Neural progenitor cell (in vitro differentiated cells): ENCODE data around the gene ZC3H12A. TPM values are rescaled to one million over a fixed set of nuclear protein-coding genes. Genes with fewer than 3 reads are reported as not detected.
A peak's percentile ranks its signal among the peaks of the same experiment; 100 is the strongest.

Experiments
- DNase-seq: peaks from one replicate; pipeline ENCODE4 v3.0.0-alpha.2; 2016; ENCODE audit warnings: low spot score
- H2AFZ ChIP-seq: fragments of 200-600 bp; sonication (generic); replicated peaks from 2 replicates; pipeline ENCODE4 v1.6.1; 2016; ENCODE audit warnings: antibody characterized with exemption
- H3F3A ChIP-seq: fragments of 200-600 bp; sonication (generic); 2 replicates; pipeline ENCODE4 v1.6.1; 2016; ENCODE audit warnings: antibody characterized with exemption, low read depth
- H3K27ac ChIP-seq: fragments of 200-600 bp; sonication (generic); 2 replicates; pipeline ENCODE4 v1.5.1; 2016; ENCODE audit warnings: mild to moderate bottlenecking
- H3K27me3 ChIP-seq: fragments of 200-600 bp; sonication (generic); 2 replicates; pipeline ENCODE4 v1.6.1; 2016; ENCODE audit warnings: mild to moderate bottlenecking, moderate library complexity
- H3K36me3 ChIP-seq: fragments of 200-600 bp; sonication (generic); 2 replicates; pipeline ENCODE4 v1.5.1; 2016
- H3K4me1 ChIP-seq: fragments of 200-600 bp; sonication (generic); 2 replicates; pipeline ENCODE4 v1.6.1; 2016; ENCODE audit warnings: mixed run types
- H3K4me2 ChIP-seq: fragments of 200-600 bp; sonication (generic); 2 replicates; pipeline ENCODE4 v1.6.1; 2016
- H3K4me3 ChIP-seq: fragments of 200-600 bp; sonication (generic); 2 replicates; pipeline ENCODE4 v1.5.1; 2016
- H3K79me2 ChIP-seq: fragments of 200-600 bp; sonication (generic); 2 replicates; pipeline ENCODE4 v1.6.1; 2016; ENCODE audit warnings: low read depth
- H3K9ac ChIP-seq: fragments of 200-600 bp; sonication (generic); 2 replicates; pipeline ENCODE4 v1.6.1; 2016
- H3K9me3 ChIP-seq: fragments of 200-600 bp; sonication (generic); 2 replicates; pipeline ENCODE4 v1.5.1; 2016; ENCODE audit warnings: low read depth
- H4K20me1 ChIP-seq: fragments of 200-600 bp; sonication (generic); 2 replicates; pipeline ENCODE4 v1.6.1; 2016; ENCODE audit warnings: low read depth
- H3K27ac Mint-ChIP-seq: 3 replicates; pipeline ENCODE4 v1.8.0; 2021; ENCODE audit warnings: mixed read lengths
- H3K27me3 Mint-ChIP-seq: 2 replicates; pipeline ENCODE4 v1.8.0; 2022; ENCODE audit warnings: low read depth, mild to moderate bottlenecking, inconsistent platforms, moderate library complexity, mixed read lengths; ENCODE audit not compliant: insufficient read depth
- H3K36me3 Mint-ChIP-seq: 3 replicates; pipeline ENCODE4 v1.8.0; 2021; ENCODE audit warnings: mixed read lengths
- H3K4me1 Mint-ChIP-seq: 3 replicates; pipeline ENCODE4 v1.8.0; 2021; ENCODE audit warnings: mixed read lengths
- H3K4me3 Mint-ChIP-seq: 3 replicates; pipeline ENCODE4 v1.8.0; 2021; ENCODE audit warnings: mild to moderate bottlenecking, moderate library complexity, mixed read lengths
- H3K9me3 Mint-ChIP-seq: 3 replicates; pipeline ENCODE4 v1.8.0; 2020; ENCODE audit warnings: mixed read lengths
- EZH2 ChIP-seq: fragments of 200-600 bp; sonication (generic); IDR thresholded peaks from 2 replicates; pipeline ENCODE4 v1.6.1; 2017; ENCODE audit warnings: antibody characterized with exemption, mild to moderate bottlenecking, moderate library complexity
- EZH2phosphoT487 ChIP-seq: fragments of 200-600 bp; sonication (generic); IDR thresholded peaks from 2 replicates; pipeline ENCODE4 v1.6.1; 2017; ENCODE audit warnings: antibody characterized with exemption
- total RNA-seq: library from RNA; depleted of rRNA; stranded (reverse); fragments of >200 nt; gene quantifications from 2 replicates; pipeline ENCODE4 v1.2.3, GENCODE V29; 2015; ENCODE audit warnings: low replicate concordance
- TF ChIP-seq, protein P1 (sequence below): fragments of 200-600 bp; sonication (generic); IDR thresholded peaks from 2 replicates; pipeline ENCODE4 v1.5.1; 2017; ENCODE audit warnings: antibody characterized with exemption, mild to moderate bottlenecking

The ZC3H12A gene
- total RNA-seq, 1 donor from 2014 or later, result 1.2 TPM

DNA sequence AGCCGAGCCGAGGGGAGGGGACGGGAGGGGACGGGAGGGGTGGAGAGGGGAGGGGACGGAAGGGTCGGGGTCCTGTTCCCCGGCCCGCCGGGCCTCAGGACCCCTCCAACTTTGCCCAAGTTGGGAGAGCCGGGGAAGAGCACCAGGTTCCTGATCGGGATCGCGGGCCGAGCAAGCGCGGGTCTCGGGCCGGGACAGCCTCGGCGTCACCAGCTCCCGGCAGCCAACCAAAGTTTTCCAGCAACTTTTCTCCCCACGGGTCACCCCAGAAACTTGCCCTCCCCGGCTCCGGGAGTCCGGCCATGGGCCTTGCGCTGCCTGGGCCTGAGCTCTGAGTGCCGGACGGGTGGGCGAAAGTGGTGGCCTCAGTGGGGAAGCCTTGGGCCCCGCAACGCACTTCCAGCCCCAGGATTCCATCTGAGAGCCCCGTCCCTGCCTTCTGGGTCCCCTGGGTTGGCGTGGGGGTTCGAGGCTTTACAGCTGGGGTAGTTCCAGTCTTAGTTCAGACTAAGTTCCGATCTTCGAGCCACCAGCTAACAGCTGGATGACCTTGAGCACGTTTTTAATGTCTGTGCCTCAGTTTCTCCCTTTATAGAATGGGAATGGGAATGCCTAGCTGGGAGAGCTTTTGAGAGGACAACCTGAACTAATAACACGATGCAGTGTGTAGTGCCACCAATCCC is 458 bp downstream of the ZC3H12A start:
- Mint-ChIP-seq H3K36me3 (no peaks in the 10 kb centered on the region), H3K9me3 (no peaks in the 10 kb centered on the region), H3K4me1 (peaks cover 52% of the 10 kb centered on the region), H3K4me3 (peak overlapping the region; percentile 85), H3K27me3 (peaks cover 23% of the 10 kb centered on the region), H3K27ac (no peak overlapping the region)
- H3K4me1 ChIP-seq, result peaks cover 11% of the 10 kb centered on the region
- H3K27ac ChIP-seq, result no peak overlapping the region
- TF ChIP-seq EZH2phosphoT487, result no peak
- no peak for TF ChIP-seq EZH2
- TF ChIP-seq, protein P1, sequence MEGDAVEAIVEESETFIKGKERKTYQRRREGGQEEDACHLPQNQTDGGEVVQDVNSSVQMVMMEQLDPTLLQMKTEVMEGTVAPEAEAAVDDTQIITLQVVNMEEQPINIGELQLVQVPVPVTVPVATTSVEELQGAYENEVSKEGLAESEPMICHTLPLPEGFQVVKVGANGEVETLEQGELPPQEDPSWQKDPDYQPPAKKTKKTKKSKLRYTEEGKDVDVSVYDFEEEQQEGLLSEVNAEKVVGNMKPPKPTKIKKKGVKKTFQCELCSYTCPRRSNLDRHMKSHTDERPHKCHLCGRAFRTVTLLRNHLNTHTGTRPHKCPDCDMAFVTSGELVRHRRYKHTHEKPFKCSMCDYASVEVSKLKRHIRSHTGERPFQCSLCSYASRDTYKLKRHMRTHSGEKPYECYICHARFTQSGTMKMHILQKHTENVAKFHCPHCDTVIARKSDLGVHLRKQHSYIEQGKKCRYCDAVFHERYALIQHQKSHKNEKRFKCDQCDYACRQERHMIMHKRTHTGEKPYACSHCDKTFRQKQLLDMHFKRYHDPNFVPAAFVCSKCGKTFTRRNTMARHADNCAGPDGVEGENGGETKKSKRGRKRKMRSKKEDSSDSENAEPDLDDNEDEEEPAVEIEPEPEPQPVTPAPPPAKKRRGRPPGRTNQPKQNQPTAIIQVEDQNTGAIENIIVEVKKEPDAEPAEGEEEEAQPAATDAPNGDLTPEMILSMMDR, result no peak
- H3K9me3 ChIP-seq, result no peaks in the 10 kb centered on the region
- H3K27me3 ChIP-seq, result peaks cover 36% of the 10 kb centered on the region
- no peaks in the 10 kb centered on the region for H3K36me3 ChIP-seq
- H3K4me3 ChIP-seq, result peak overlapping the region; percentile 72
- H3K9ac ChIP-seq, result peak overlapping the region; percentile 5
- peaks cover 3% of the 10 kb centered on the region for H4K20me1 ChIP-seq
- H2AFZ ChIP-seq, result peak overlapping the region; percentile 90
- H3K4me2 ChIP-seq, result peak overlapping the region; percentile 79
- peaks cover 4% of the 10 kb centered on the region for H3F3A ChIP-seq
- DNase-seq, result no peak
- no peaks in the 10 kb centered on the region for H3K79me2 ChIP-seq

DNA sequence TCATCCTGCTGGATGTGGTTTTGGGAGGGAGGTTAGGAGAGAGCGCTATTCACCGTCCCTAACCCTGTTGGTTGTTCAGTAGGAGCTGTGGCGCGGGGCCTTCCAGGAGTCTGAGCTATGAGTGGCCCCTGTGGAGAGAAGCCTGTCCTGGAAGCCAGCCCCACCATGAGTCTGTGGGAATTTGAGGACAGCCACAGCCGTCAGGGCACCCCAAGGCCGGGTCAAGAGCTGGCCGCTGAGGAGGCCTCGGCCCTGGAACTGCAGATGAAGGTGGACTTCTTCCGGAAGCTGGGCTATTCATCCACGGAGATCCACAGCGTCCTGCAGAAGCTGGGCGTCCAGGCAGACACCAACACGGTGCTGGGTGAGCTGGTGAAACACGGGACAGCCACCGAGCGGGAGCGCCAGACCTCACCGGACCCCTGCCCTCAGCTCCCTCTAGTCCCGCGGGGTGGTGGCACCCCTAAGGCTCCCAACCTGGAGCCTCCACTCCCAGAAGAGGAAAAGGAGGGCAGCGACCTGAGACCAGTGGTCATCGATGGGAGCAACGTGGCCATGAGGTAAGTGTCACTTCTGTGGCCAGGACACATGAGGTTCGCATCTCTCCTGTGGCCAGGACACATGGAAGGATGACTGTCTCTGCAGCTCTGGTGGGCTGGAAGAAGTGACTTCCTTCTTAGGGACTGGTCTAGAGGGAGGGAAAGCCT is 1.2 kb downstream of the ZC3H12A start:
- Mint-ChIP-seq H3K4me1 (peaks cover 50% of the 10 kb centered on the region), H3K27ac (no peak overlapping the region), H3K36me3 (no peaks in the 10 kb centered on the region), H3K27me3 (peaks cover 22% of the 10 kb centered on the region), H3K4me3 (peak overlapping the region; percentile 85), H3K9me3 (no peaks in the 10 kb centered on the region)
- peaks cover 3% of the 10 kb centered on the region for H4K20me1 ChIP-seq
- peak overlapping the region; percentile 79 for H3K4me2 ChIP-seq
- H3K9ac ChIP-seq, result no peak overlapping the region
- DNase-seq, result no peak
- H3K27ac ChIP-seq, result no peak overlapping the region
- H3K36me3 ChIP-seq, result no peaks in the 10 kb centered on the region
- H3K9me3 ChIP-seq, result no peaks in the 10 kb centered on the region
- H3K79me2 ChIP-seq, result no peaks in the 10 kb centered on the region
- H3F3A ChIP-seq, result peaks cover 4% of the 10 kb centered on the region
- TF ChIP-seq EZH2 (no peak), EZH2phosphoT487 (no peak)
- TF ChIP-seq, protein P1, result no peak
- no peak overlapping the region for H2AFZ ChIP-seq
- H3K4me3 ChIP-seq, result peak overlapping the region; percentile 72
- peaks cover 11% of the 10 kb centered on the region for H3K4me1 ChIP-seq
- peaks cover 36% of the 10 kb centered on the region for H3K27me3 ChIP-seq

GRCh38 chr1:37476087-37476452 is 1.7 kb downstream of the ZC3H12A start:
- peaks cover 11% of the 10 kb centered on the region for H3K4me1 ChIP-seq
- no peak overlapping the region for H3K27ac ChIP-seq
- no peak for DNase-seq
- H3K4me2 ChIP-seq, result no peak overlapping the region
- H3K4me1 Mint-ChIP-seq, result peaks cover 48% of the 10 kb centered on the region
- peaks cover 36% of the 10 kb centered on the region for H3K27me3 ChIP-seq
- no peak overlapping the region for H3K9ac ChIP-seq
- H3K4me3 ChIP-seq, result no peak overlapping the region
- TF ChIP-seq, protein P1, result no peak
- TF ChIP-seq EZH2phosphoT487, result no peak
- TF ChIP-seq EZH2, result no peak
- no peaks in the 10 kb centered on the region for H3K36me3 ChIP-seq
- H4K20me1 ChIP-seq, result peaks cover 3% of the 10 kb centered on the region
- H3K27me3 Mint-ChIP-seq, result peaks cover 19% of the 10 kb centered on the region
- no peaks in the 10 kb centered on the region for H3K36me3 Mint-ChIP-seq
- peaks cover 4% of the 10 kb centered on the region for H3F3A ChIP-seq
- H2AFZ ChIP-seq, result no peak overlapping the region
- peak overlapping the region; percentile 46 for H3K4me3 Mint-ChIP-seq
- H3K79me2 ChIP-seq, result no peaks in the 10 kb centered on the region
- no peak overlapping the region for H3K27ac Mint-ChIP-seq
- no peaks in the 10 kb centered on the region for H3K9me3 ChIP-seq
- H3K9me3 Mint-ChIP-seq, result no peaks in the 10 kb centered on the region
